WTC11 (cell line): ENCODE data around the gene RAI1.

Source experiments
- ATF1 ChIP-seq: sonication (generic); formaldehyde crosslinking; IDR thresholded peaks from 2 replicates; pipeline ENCODE4 v1.8.1; 2023; ENCODE audit warnings: mild to moderate bottlenecking, moderate library complexity, missing genetic modification reagents
- GABPB1 ChIP-seq: sonication (generic); formaldehyde crosslinking; IDR thresholded peaks from 2 replicates; pipeline ENCODE4 v1.8.1; 2023; ENCODE audit warnings: mild to moderate bottlenecking, missing genetic modification reagents
- HMGA2 ChIP-seq: fragments of 250-450 bp; sonication (Bioruptor Pico); IDR thresholded peaks from 2 replicates; pipeline ENCODE4 v1.4.0; 2021; ENCODE audit warnings: mild to moderate bottlenecking, moderate library complexity
- MXD4 ChIP-seq: fragments of 250-450 bp; sonication (Bioruptor Pico); IDR thresholded peaks from 2 replicates; pipeline ENCODE4 v1.8.0; 2021; ENCODE audit warnings: mild to moderate bottlenecking, moderate library complexity, borderline replicate concordance
- NFATC4 ChIP-seq: fragments of 250-450 bp; sonication (Bioruptor Pico); IDR thresholded peaks from 2 replicates; pipeline ENCODE4 v1.9.0; 2021; ENCODE audit warnings: mild to moderate bottlenecking
- NR3C1 ChIP-seq: sonication (generic); formaldehyde crosslinking; conservative IDR thresholded peaks from 2 replicates; pipeline ENCODE4 v1.8.1; 2023; ENCODE audit warnings: low read depth, mild to moderate bottlenecking, missing genetic modification reagents
- TEAD4 ChIP-seq: sonication (generic); formaldehyde crosslinking; IDR thresholded peaks from 2 replicates; pipeline ENCODE4 v1.8.0; 2022; ENCODE audit warnings: mild to moderate bottlenecking, missing genetic modification reagents
- ZNF396 ChIP-seq: fragments of 250-450 bp; sonication (Bioruptor Pico); IDR thresholded peaks from 2 replicates; pipeline ENCODE4 v1.8.0; 2021; ENCODE audit warnings: mild to moderate bottlenecking, moderate library complexity, borderline replicate concordance
- TF ChIP-seq, protein P1 (sequence below): fragments of 200-600 bp; IDR thresholded peaks from 2 replicates; pipeline ENCODE4 v1.8.0; 2022; ENCODE audit warnings: antibody characterized with exemption
- TF ChIP-seq, protein P2 (sequence below): sonication (generic); formaldehyde crosslinking; conservative IDR thresholded peaks from 2 replicates; pipeline ENCODE4 v1.8.1; 2022; ENCODE audit warnings: mild to moderate bottlenecking, missing genetic modification reagents
- TF ChIP-seq, protein P3 (sequence below): sonication (generic); formaldehyde crosslinking; IDR thresholded peaks from 2 replicates; pipeline ENCODE4 v1.8.0; 2022; ENCODE audit warnings: mild to moderate bottlenecking, missing genetic modification reagents
- TF ChIP-seq, protein P4 (sequence below): sonication (generic); formaldehyde crosslinking; IDR thresholded peaks from 2 replicates; pipeline ENCODE4 v1.8.0; 2022; ENCODE audit warnings: mild to moderate bottlenecking, missing genetic modification reagents
- TF ChIP-seq, protein P5 (sequence below): sonication (generic); formaldehyde crosslinking; IDR thresholded peaks from 2 replicates; pipeline ENCODE4 v1.8.0; 2022; ENCODE audit warnings: missing genetic modification reagents
- TF ChIP-seq, protein P6 (sequence below): sonication (generic); formaldehyde crosslinking; IDR thresholded peaks from 2 replicates; pipeline ENCODE4 v1.8.1; 2022; ENCODE audit warnings: mild to moderate bottlenecking, moderate library complexity, missing genetic modification reagents

DNA sequence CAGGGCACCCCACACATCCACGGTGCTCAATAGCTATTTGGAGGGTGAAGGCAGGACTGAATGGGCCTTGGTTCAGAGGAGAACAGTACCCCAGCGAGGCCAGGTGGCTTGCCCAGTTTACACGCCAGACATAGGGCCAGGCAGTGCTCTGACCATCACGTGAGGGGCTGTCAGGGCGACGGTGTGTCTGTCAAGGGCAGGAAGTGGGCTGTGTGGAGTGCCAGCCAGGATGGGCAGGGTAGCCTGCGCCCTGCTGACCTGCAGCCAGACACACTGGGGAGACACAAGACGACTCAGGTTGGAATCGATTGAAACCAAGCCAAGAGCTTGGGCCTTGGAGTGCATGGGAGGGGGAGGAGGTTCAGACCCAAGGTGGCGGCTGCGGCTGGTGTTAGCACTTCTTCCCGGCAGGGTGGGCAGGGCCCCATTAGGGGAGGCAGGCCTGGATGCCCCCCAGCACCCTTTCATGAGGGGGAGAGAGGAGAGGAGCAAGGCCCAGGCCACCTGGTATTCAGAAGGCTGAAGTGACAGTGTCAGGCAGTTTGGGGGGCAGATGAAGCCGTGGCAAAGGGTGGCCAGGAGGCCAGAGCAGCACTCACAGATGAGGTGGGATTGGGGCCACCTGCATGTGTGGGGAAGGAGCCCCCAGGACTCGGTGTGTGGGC, 87.3 kb downstream of the RAI1 start:
- TF ChIP-seq, protein P1, sequence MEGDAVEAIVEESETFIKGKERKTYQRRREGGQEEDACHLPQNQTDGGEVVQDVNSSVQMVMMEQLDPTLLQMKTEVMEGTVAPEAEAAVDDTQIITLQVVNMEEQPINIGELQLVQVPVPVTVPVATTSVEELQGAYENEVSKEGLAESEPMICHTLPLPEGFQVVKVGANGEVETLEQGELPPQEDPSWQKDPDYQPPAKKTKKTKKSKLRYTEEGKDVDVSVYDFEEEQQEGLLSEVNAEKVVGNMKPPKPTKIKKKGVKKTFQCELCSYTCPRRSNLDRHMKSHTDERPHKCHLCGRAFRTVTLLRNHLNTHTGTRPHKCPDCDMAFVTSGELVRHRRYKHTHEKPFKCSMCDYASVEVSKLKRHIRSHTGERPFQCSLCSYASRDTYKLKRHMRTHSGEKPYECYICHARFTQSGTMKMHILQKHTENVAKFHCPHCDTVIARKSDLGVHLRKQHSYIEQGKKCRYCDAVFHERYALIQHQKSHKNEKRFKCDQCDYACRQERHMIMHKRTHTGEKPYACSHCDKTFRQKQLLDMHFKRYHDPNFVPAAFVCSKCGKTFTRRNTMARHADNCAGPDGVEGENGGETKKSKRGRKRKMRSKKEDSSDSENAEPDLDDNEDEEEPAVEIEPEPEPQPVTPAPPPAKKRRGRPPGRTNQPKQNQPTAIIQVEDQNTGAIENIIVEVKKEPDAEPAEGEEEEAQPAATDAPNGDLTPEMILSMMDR: no peak
- TF ChIP-seq HMGA2 (CRISPR knock-in tag) (no peak), TEAD4 (CRISPR knock-in tag) (no peak), NFATC4 (CRISPR knock-in tag) (no peak), ZNF396 (no peak), GABPB1 (CRISPR knock-in tag) (no peak), ATF1 (CRISPR knock-in tag) (no peak), MXD4 (no peak), NR3C1 (no peak)
- TF ChIP-seq, protein P2, sequence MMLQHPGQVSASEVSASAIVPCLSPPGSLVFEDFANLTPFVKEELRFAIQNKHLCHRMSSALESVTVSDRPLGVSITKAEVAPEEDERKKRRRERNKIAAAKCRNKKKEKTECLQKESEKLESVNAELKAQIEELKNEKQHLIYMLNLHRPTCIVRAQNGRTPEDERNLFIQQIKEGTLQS (CRISPR knock-in tag): no peak
- TF ChIP-seq, protein P3, sequence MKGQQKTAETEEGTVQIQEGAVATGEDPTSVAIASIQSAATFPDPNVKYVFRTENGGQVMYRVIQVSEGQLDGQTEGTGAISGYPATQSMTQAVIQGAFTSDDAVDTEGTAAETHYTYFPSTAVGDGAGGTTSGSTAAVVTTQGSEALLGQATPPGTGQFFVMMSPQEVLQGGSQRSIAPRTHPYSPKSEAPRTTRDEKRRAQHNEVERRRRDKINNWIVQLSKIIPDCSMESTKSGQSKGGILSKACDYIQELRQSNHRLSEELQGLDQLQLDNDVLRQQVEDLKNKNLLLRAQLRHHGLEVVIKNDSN (CRISPR knock-in tag): no peak
- TF ChIP-seq, protein P4, sequence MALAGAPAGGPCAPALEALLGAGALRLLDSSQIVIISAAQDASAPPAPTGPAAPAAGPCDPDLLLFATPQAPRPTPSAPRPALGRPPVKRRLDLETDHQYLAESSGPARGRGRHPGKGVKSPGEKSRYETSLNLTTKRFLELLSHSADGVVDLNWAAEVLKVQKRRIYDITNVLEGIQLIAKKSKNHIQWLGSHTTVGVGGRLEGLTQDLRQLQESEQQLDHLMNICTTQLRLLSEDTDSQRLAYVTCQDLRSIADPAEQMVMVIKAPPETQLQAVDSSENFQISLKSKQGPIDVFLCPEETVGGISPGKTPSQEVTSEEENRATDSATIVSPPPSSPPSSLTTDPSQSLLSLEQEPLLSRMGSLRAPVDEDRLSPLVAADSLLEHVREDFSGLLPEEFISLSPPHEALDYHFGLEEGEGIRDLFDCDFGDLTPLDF (CRISPR knock-in tag): no peak
- TF ChIP-seq, protein P5, sequence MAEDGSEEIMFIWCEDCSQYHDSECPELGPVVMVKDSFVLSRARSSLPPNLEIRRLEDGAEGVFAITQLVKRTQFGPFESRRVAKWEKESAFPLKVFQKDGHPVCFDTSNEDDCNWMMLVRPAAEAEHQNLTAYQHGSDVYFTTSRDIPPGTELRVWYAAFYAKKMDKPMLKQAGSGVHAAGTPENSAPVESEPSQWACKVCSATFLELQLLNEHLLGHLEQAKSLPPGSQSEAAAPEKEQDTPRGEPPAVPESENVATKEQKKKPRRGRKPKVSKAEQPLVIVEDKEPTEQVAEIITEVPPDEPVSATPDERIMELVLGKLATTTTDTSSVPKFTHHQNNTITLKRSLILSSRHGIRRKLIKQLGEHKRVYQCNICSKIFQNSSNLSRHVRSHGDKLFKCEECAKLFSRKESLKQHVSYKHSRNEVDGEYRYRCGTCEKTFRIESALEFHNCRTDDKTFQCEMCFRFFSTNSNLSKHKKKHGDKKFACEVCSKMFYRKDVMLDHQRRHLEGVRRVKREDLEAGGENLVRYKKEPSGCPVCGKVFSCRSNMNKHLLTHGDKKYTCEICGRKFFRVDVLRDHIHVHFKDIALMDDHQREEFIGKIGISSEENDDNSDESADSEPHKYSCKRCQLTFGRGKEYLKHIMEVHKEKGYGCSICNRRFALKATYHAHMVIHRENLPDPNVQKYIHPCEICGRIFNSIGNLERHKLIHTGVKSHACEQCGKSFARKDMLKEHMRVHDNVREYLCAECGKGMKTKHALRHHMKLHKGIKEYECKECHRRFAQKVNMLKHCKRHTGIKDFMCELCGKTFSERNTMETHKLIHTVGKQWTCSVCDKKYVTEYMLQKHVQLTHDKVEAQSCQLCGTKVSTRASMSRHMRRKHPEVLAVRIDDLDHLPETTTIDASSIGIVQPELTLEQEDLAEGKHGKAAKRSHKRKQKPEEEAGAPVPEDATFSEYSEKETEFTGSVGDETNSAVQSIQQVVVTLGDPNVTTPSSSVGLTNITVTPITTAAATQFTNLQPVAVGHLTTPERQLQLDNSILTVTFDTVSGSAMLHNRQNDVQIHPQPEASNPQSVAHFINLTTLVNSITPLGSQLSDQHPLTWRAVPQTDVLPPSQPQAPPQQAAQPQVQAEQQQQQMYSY (CRISPR knock-in tag): no peak
- TF ChIP-seq, protein P6, sequence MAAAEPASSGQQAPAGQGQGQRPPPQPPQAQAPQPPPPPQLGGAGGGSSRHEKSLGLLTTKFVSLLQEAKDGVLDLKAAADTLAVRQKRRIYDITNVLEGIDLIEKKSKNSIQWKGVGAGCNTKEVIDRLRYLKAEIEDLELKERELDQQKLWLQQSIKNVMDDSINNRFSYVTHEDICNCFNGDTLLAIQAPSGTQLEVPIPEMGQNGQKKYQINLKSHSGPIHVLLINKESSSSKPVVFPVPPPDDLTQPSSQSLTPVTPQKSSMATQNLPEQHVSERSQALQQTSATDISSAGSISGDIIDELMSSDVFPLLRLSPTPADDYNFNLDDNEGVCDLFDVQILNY: no peak
